HepG2 (cell line): ENCODE measurements around the gene PSMB9. TPM values are rescaled to one million over a fixed set of nuclear protein-coding genes. Genes with fewer than 3 reads are reported as not detected.

Experiments used
- DMAP1 ChIP-seq: IDR thresholded peaks from 2 replicates; pipeline ENCODE4 v1.6.1; 2016
- FOXC1 ChIP-seq: sonication (generic); formaldehyde crosslinking; IDR thresholded peaks from 2 replicates; pipeline ENCODE4 v1.8.0; 2022; ENCODE audit warnings: mild to moderate bottlenecking, missing genetic modification reagents, borderline replicate concordance
- GABPB1 ChIP-seq: IDR thresholded peaks from 2 replicates; pipeline ENCODE4 v1.6.1; 2016; ENCODE audit warnings: mild to moderate bottlenecking, missing genetic modification reagents, moderate library complexity, missing compliant biosample characterization
- KAT2B ChIP-seq: fragments of 150-350 bp; IDR thresholded peaks from 2 replicates; pipeline ENCODE4 v1.6.1; 2014; ENCODE audit warnings: low read depth, low read length, borderline replicate concordance
- KDM3A ChIP-seq: IDR thresholded peaks from 2 replicates; pipeline ENCODE4 v1.6.1; 2018; ENCODE audit warnings: low read depth, missing compliant biosample characterization
- KDM4B ChIP-seq: sonication (generic); formaldehyde crosslinking; IDR thresholded peaks from 2 replicates; pipeline ENCODE4 v1.4.0; 2020; ENCODE audit warnings: missing genetic modification reagents
- MYC ChIP-seq: sonication (generic); formaldehyde crosslinking; IDR thresholded peaks from 2 replicates; pipeline ENCODE4 v1.9.0; 2021; ENCODE audit warnings: missing genetic modification reagents, borderline replicate concordance
- NRL ChIP-seq: sonication (generic); formaldehyde crosslinking; IDR thresholded peaks from 2 replicates; pipeline ENCODE4 v1.5.0; 2020; ENCODE audit warnings: missing genetic modification reagents, mild to moderate bottlenecking, moderate library complexity, borderline replicate concordance
- SIX4 ChIP-seq: sonication (generic); formaldehyde crosslinking; IDR thresholded peaks from 2 replicates; pipeline ENCODE4 v1.4.0; 2020; ENCODE audit warnings: missing genetic modification reagents
- STAT5B ChIP-seq: sonication (generic); formaldehyde crosslinking; IDR thresholded peaks from 2 replicates; pipeline ENCODE4 v1.4.0; 2020; ENCODE audit warnings: missing genetic modification reagents
- ZBTB4 ChIP-seq: sonication (generic); formaldehyde crosslinking; IDR thresholded peaks from 2 replicates; pipeline ENCODE4 v1.4.0; 2020; ENCODE audit warnings: missing genetic modification reagents, mild to moderate bottlenecking, borderline replicate concordance
- ZFP82 ChIP-seq: sonication (generic); formaldehyde crosslinking; IDR thresholded peaks from 2 replicates; pipeline ENCODE4 v1.5.1; 2020; ENCODE audit warnings: mild to moderate bottlenecking, missing genetic modification reagents, borderline replicate concordance
- ZNF30 ChIP-seq: sonication (generic); formaldehyde crosslinking; IDR thresholded peaks from 2 replicates; pipeline ENCODE4 v1.5.0; 2020; ENCODE audit warnings: mild to moderate bottlenecking, missing genetic modification reagents
- ZNF44 ChIP-seq: sonication (generic); formaldehyde crosslinking; IDR thresholded peaks from 2 replicates; pipeline ENCODE4 v1.5.1; 2020; ENCODE audit warnings: mild to moderate bottlenecking, missing genetic modification reagents
- ZNF598 ChIP-seq: sonication (generic); formaldehyde crosslinking; IDR thresholded peaks from 2 replicates; pipeline ENCODE4 v1.5.1; 2020; ENCODE audit warnings: mild to moderate bottlenecking, missing genetic modification reagents, borderline replicate concordance
- ZNF691 ChIP-seq: sonication (generic); formaldehyde crosslinking; IDR thresholded peaks from 2 replicates; pipeline ENCODE4 v1.4.0; 2020; ENCODE audit warnings: missing genetic modification reagents, low read depth, mild to moderate bottlenecking, borderline replicate concordance
- ZNF782 ChIP-seq: sonication (generic); formaldehyde crosslinking; IDR thresholded peaks from 2 replicates; pipeline ENCODE4 v1.4.0; 2020; ENCODE audit warnings: missing genetic modification reagents, mild to moderate bottlenecking, borderline replicate concordance
- polyA plus RNA-seq, 8 experiments: library from polyadenylated mRNA; depleted of rRNA in 3 of 8; stranded (reverse) in 7 of 8; unstranded in 1 of 8; fragments of >200 nt; fragmentation: Illumina TruSeq in 4 of 8; extraction: Trizol in 4 of 8; gene quantifications; 2 replicates each; pipeline versions ENCODE4 v1.2.1 to v1.2.3, GENCODE V29; 2011 to 2016; ENCODE audit warnings: low read depth in 4 of 8, missing spikeins in 1 of 8, mixed read lengths in 1 of 8; ENCODE audit not compliant: insufficient read depth in 1 of 8
- total RNA-seq, 5 experiments: library from RNA; depleted of rRNA; stranded (reverse); fragments of >200 nt; fragmentation: Illumina TruSeq; extraction: Trizol; gene quantifications; 2 replicates each; pipeline ENCODE4 v1.2.3, GENCODE V29; 2016; ENCODE audit warnings: low read depth in 1 of 5

PSMB9 gene
- total and polyA plus RNA-seq, 2 of the 13 experiments (the other 11 are each of a cell fraction or from before 2014, with no cell fraction given) = 15.6 to 16.0 TPM

GRCh38 chr6:32843331-32843978 lies 10.5 kb upstream of the PSMB9 start (continued):
- TF ChIP-seq ZNF782 (CRISPR knock-in tag) = peak; percentile 42; the same call in 1 of the 2 replicates
- TF ChIP-seq KAT2B = no peak
- TF ChIP-seq NRL (CRISPR knock-in tag) = 0 out of 2 replicates have a peak, but pooled peaks have one; percentile 13
- TF ChIP-seq ZNF44 (CRISPR knock-in tag) = no peak
- TF ChIP-seq ZNF30 (CRISPR knock-in tag) = no peak
- peak; percentile 50; the same call in 1 of the 2 replicates for TF ChIP-seq ZFP82 (CRISPR knock-in tag)
- TF ChIP-seq SIX4 = no peak
- TF ChIP-seq ZNF598 = no peak
- 0 out of 2 replicates have a peak, but pooled peaks have one; percentile 55 for TF ChIP-seq FOXC1 (CRISPR knock-in tag)
- 0 out of 2 replicates have a peak, but pooled peaks have one; percentile 45 for TF ChIP-seq KDM3A (CRISPR knock-in tag)
- TF ChIP-seq KDM4B (CRISPR knock-in tag) = 0 out of 2 replicates have a peak, but pooled peaks have one; percentile 14
- peak; percentile 24; the same call in 1 of the 2 replicates for TF ChIP-seq MYC
- TF ChIP-seq ZBTB4 = 0 out of 2 replicates have a peak, but pooled peaks have one; percentile 41
- peak; percentile 39; the same call in 1 of the 2 replicates for TF ChIP-seq GABPB1 (CRISPR knock-in tag)
- TF ChIP-seq STAT5B (CRISPR knock-in tag) = no peak
- TF ChIP-seq DMAP1 = 0 out of 2 replicates have a peak, but pooled peaks have one; percentile 6
- TF ChIP-seq ZNF691 (CRISPR knock-in tag) = no peak
- TF ChIP-seq, all 625 proteins: peak for 46
